Neural cell (in vitro differentiated cells): ENCODE data around the gene PCDH17. TPM values are rescaled to one million over a fixed set of nuclear protein-coding genes. Genes with fewer than 3 reads are reported as not detected.

Experiments used
- H2AFZ ChIP-seq: fragments of 200-600, 300-800 bp; sonication (generic), shearing (Covaris generic); 2 replicates; pipeline ENCODE4 v1.6.0; 2014; ENCODE audit warnings: low read depth, mild to moderate bottlenecking, antibody characterized with exemption, low read length, moderate library complexity
- H3F3A ChIP-seq: fragments of 200-600 bp; shearing (Covaris generic); 2 replicates; pipeline ENCODE4 v1.6.1; 2016; ENCODE audit warnings: mild to moderate bottlenecking, moderate library complexity, mixed read lengths, antibody characterized with exemption, low read length; ENCODE audit not compliant: insufficient read depth, poor library complexity, severe bottlenecking
- H3K27ac ChIP-seq: fragments of 200-600, 300-800 bp; sonication (generic), shearing (Covaris generic); 2 replicates; pipeline ENCODE4 v1.5.1; 2014; ENCODE audit warnings: mild to moderate bottlenecking, low read length, moderate library complexity
- H3K27me3 ChIP-seq: fragments of 300-800, 200-600 bp; sonication (generic), shearing (Covaris generic); 2 replicates; pipeline ENCODE4 v1.6.0; 2014; ENCODE audit warnings: mild to moderate bottlenecking, low read depth, low read length, moderate library complexity; ENCODE audit not compliant: insufficient read depth
- H3K36me3 ChIP-seq: fragments of 300-800, 200-600 bp; sonication (generic), shearing (Covaris generic); 2 replicates; pipeline ENCODE4 v1.5.1; 2014; ENCODE audit warnings: mild to moderate bottlenecking, antibody characterized with exemption, low read length, moderate library complexity; ENCODE audit not compliant: insufficient read depth
- H3K4me2 ChIP-seq: fragments of 300-800, 200-600 bp; sonication (generic), shearing (Covaris generic); 2 replicates; pipeline ENCODE4 v1.6.0; 2014; ENCODE audit warnings: mild to moderate bottlenecking, low read length
- H3K4me3 ChIP-seq: fragments of 300-800, 200-600 bp; sonication (generic), shearing (Covaris generic); 2 replicates; pipeline ENCODE4 v1.5.1; 2014; ENCODE audit warnings: mild to moderate bottlenecking, low read length, moderate library complexity
- H3K79me2 ChIP-seq: fragments of 200-600 bp; shearing (Covaris generic); replicated peaks from 2 replicates; pipeline ENCODE4 v1.6.0; 2014; ENCODE audit warnings: mild to moderate bottlenecking, low read length, moderate library complexity; ENCODE audit not compliant: insufficient read depth
- H3K9ac ChIP-seq: fragments of 300-800, 200-600 bp; sonication (generic), shearing (Covaris generic); 2 replicates; pipeline ENCODE4 v1.6.1; 2016; ENCODE audit warnings: mild to moderate bottlenecking, low read length, mixed read lengths
- H3K9me2 ChIP-seq: fragments of 200-600 bp; shearing (Covaris generic); 2 replicates; pipeline ENCODE4 v1.6.1; 2016; ENCODE audit warnings: mild to moderate bottlenecking, low read length, mixed read lengths; ENCODE audit not compliant: insufficient read depth
- H3K9me3 ChIP-seq: fragments of 200-600, 300-800 bp; sonication (generic), shearing (Covaris generic); 2 replicates; pipeline ENCODE4 v1.6.1; 2016; ENCODE audit warnings: mild to moderate bottlenecking, mixed run types, low read length, moderate library complexity, mixed read lengths
- H4K20me1 ChIP-seq: fragments of 200-600 bp; shearing (Covaris generic); 2 replicates; pipeline ENCODE4 v1.6.1; 2016; ENCODE audit warnings: mild to moderate bottlenecking, mixed run types; ENCODE audit not compliant: insufficient read depth
- EP300 ChIP-seq: fragments of 450-650 bp; conservative IDR thresholded peaks from 2 replicates; pipeline ENCODE4 v1.6.1; 2014; ENCODE audit warnings: antibody characterized with exemption, mild to moderate bottlenecking, moderate library complexity; ENCODE audit not compliant: poor library complexity, severe bottlenecking
- EZH2 ChIP-seq: fragments of 200-600, 300-800 bp; shearing (Covaris generic), sonication (generic); IDR thresholded peaks from 2 replicates; pipeline ENCODE4 v1.6.1; 2014; ENCODE audit warnings: antibody characterized with exemption, low read length, borderline replicate concordance, mild to moderate bottlenecking; ENCODE audit not compliant: insufficient read depth, poor library complexity, severe bottlenecking
- MXI1 ChIP-seq: fragments of 450-650 bp; conservative IDR thresholded peaks from 2 replicates; pipeline ENCODE4 v1.6.1; 2014; ENCODE audit warnings: antibody characterized with exemption, mild to moderate bottlenecking; ENCODE audit not compliant: poor library complexity, severe bottlenecking
- POLR2AphosphoS5 ChIP-seq: IDR thresholded peaks from 2 replicates; pipeline ENCODE4 v1.6.1; 2012
- RAD21 ChIP-seq: fragments of 450-650 bp; conservative IDR thresholded peaks from 2 replicates; pipeline ENCODE4 v1.6.1; 2014; ENCODE audit warnings: antibody characterized with exemption, mild to moderate bottlenecking, moderate library complexity
- SMC3 ChIP-seq: fragments of 450-650 bp; conservative IDR thresholded peaks from 2 replicates; pipeline ENCODE4 v1.6.1; 2014; ENCODE audit warnings: antibody characterized with exemption, mild to moderate bottlenecking, moderate library complexity; ENCODE audit not compliant: poor library complexity
- TAF1 ChIP-seq: IDR thresholded peaks from 2 replicates; pipeline ENCODE4 v1.6.1; 2012; ENCODE audit warnings: low read depth
- polyA plus RNA-seq: library from polyadenylated mRNA; depleted of rRNA; stranded (reverse); fragments of >200 nt; gene quantifications from 2 replicates; pipeline ENCODE4 v1.2.3, GENCODE V29; 2014
- TF ChIP-seq, protein P1 (sequence below): fragments of 450-650 bp; IDR thresholded peaks from 2 replicates; pipeline ENCODE4 v1.5.1; 2014; ENCODE audit warnings: antibody characterized with exemption, mild to moderate bottlenecking, moderate library complexity; ENCODE audit not compliant: poor library complexity, severe bottlenecking
- TF ChIP-seq, protein P2 (sequence below): IDR thresholded peaks from 2 replicates; pipeline ENCODE4 v1.6.1; 2012; ENCODE audit warnings: borderline replicate concordance

PCDH17 gene
- polyA plus RNA-seq, 1 donor from 2014 or later = 6.5 TPM

DNA sequence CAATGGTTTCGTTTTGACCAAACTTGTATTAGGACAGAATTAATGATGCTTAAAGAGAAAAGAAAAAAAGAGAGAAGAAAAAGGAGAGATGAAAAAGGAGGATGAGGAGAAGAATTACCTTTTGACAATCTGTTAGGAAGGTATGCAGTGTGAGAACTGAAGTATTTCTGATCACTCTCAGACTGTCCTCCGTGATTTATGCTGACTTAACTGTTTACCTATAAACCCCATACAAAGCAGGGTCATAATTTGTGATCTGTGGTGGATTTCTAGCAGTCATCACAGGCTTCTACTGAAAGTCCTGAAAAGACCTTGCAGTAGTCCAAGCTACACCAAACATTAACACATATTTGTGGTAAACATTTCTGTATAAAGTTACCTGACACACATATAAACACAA is 93.9 kb downstream of the PCDH17 start:
- H3K9me2 ChIP-seq = no peaks in the 10 kb centered on the region
- no peaks in the 10 kb centered on the region for H3K36me3 ChIP-seq
- no peak overlapping the region for H3K9ac ChIP-seq
- no peaks in the 10 kb centered on the region for H3F3A ChIP-seq
- H4K20me1 ChIP-seq = no peaks in the 10 kb centered on the region
- no peak overlapping the region for H3K4me3 ChIP-seq
- no peak overlapping the region for H2AFZ ChIP-seq
- H3K79me2 ChIP-seq = no peaks in the 10 kb centered on the region
- no peak overlapping the region for H3K27ac ChIP-seq
- H3K9me3 ChIP-seq = no peaks in the 10 kb centered on the region
- no peak for TF ChIP-seq EP300
- no peak for TF ChIP-seq EZH2
- TF ChIP-seq SMC3 = no peak
- TF ChIP-seq, protein P1, sequence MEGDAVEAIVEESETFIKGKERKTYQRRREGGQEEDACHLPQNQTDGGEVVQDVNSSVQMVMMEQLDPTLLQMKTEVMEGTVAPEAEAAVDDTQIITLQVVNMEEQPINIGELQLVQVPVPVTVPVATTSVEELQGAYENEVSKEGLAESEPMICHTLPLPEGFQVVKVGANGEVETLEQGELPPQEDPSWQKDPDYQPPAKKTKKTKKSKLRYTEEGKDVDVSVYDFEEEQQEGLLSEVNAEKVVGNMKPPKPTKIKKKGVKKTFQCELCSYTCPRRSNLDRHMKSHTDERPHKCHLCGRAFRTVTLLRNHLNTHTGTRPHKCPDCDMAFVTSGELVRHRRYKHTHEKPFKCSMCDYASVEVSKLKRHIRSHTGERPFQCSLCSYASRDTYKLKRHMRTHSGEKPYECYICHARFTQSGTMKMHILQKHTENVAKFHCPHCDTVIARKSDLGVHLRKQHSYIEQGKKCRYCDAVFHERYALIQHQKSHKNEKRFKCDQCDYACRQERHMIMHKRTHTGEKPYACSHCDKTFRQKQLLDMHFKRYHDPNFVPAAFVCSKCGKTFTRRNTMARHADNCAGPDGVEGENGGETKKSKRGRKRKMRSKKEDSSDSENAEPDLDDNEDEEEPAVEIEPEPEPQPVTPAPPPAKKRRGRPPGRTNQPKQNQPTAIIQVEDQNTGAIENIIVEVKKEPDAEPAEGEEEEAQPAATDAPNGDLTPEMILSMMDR = no peak
- no peak for TF ChIP-seq TAF1
- TF ChIP-seq, protein P2, sequence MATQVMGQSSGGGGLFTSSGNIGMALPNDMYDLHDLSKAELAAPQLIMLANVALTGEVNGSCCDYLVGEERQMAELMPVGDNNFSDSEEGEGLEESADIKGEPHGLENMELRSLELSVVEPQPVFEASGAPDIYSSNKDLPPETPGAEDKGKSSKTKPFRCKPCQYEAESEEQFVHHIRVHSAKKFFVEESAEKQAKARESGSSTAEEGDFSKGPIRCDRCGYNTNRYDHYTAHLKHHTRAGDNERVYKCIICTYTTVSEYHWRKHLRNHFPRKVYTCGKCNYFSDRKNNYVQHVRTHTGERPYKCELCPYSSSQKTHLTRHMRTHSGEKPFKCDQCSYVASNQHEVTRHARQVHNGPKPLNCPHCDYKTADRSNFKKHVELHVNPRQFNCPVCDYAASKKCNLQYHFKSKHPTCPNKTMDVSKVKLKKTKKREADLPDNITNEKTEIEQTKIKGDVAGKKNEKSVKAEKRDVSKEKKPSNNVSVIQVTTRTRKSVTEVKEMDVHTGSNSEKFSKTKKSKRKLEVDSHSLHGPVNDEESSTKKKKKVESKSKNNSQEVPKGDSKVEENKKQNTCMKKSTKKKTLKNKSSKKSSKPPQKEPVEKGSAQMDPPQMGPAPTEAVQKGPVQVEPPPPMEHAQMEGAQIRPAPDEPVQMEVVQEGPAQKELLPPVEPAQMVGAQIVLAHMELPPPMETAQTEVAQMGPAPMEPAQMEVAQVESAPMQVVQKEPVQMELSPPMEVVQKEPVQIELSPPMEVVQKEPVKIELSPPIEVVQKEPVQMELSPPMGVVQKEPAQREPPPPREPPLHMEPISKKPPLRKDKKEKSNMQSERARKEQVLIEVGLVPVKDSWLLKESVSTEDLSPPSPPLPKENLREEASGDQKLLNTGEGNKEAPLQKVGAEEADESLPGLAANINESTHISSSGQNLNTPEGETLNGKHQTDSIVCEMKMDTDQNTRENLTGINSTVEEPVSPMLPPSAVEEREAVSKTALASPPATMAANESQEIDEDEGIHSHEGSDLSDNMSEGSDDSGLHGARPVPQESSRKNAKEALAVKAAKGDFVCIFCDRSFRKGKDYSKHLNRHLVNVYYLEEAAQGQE = no peak
- TF ChIP-seq MXI1 = no peak
- no peak for TF ChIP-seq POLR2AphosphoS5
- TF ChIP-seq RAD21 = no peak
- no peaks in the 10 kb centered on the region for H3K27me3 ChIP-seq
- H3K4me2 ChIP-seq = no peak overlapping the region

DNA sequence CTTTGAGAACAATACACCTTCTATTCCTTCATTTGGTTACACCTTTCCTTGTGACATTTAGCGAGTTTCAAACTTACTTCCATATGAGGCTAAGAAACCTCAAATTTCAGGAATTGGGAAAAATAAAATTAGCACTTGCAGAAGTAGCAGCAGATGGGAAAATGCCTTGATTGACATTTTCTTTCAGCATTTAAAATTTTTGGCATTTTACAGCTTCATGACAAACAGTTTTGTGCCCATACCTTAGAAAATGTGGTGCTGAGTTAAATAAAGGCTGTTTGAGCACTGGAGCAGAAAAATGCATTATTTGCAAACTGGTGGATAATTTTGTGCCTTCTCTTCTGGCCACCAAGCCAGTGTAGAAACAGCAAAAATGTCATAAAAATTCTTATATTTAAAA is 95.4 kb downstream of the PCDH17 start:
- Histone ChIP-seq H3K4me2 (no peak overlapping the region), H4K20me1 (no peaks in the 10 kb centered on the region), H3F3A (no peaks in the 10 kb centered on the region), H3K27me3 (no peaks in the 10 kb centered on the region), H3K9ac (no peak overlapping the region), H3K9me2 (no peaks in the 10 kb centered on the region), H3K79me2 (no peaks in the 10 kb centered on the region), H3K36me3 (no peaks in the 10 kb centered on the region), H2AFZ (no peak overlapping the region), H3K4me3 (no peak overlapping the region), H3K9me3 (no peaks in the 10 kb centered on the region), H3K27ac (no peak overlapping the region)
- TF ChIP-seq SMC3 = no peak
- TF ChIP-seq, protein P2 = no peak
- no peak for TF ChIP-seq POLR2AphosphoS5
- TF ChIP-seq TAF1 = no peak
- TF ChIP-seq EZH2 = no peak
- no peak for TF ChIP-seq EP300
- TF ChIP-seq, protein P1 = no peak
- no peak for TF ChIP-seq RAD21
- no peak for TF ChIP-seq MXI1
